HepG2 (cell line): Measurements from ENCODE around the gene BMPER.

ENCODE experiments used
- CBX5 ChIP-seq: sonication (generic); formaldehyde crosslinking; IDR thresholded peaks from 2 replicates; pipeline ENCODE4 v1.4.0; 2020; ENCODE audit warnings: missing genetic modification reagents, borderline replicate concordance
- CEBPB ChIP-seq: IDR thresholded peaks from 2 replicates; pipeline ENCODE4 v1.6.1; 2011; ENCODE audit warnings: low read depth, low read length, improper control_type of control experiment, borderline replicate concordance
- CREM ChIP-seq, 2 experiments: sonication (generic) in 1 of 2; formaldehyde crosslinking in 1 of 2; IDR thresholded peaks; 2 replicates each; pipeline versions ENCODE4 v1.4.0 to v1.6.1; 2016 to 2020; ENCODE audit warnings: antibody characterized with exemption in 1 of 2, mild to moderate bottlenecking in 1 of 2, missing genetic modification reagents in 1 of 2
- CTCF ChIP-seq: sonication (generic); formaldehyde crosslinking; IDR thresholded peaks from 2 replicates; pipeline ENCODE4 v1.5.0; 2020; ENCODE audit warnings: mild to moderate bottlenecking, missing genetic modification reagents, moderate library complexity
- MNT ChIP-seq: fragments of 450-650 bp; IDR thresholded peaks from 2 replicates; pipeline ENCODE4 v1.6.1; 2016
- NFE2L1 ChIP-seq: sonication (generic); formaldehyde crosslinking; IDR thresholded peaks from 2 replicates; pipeline ENCODE4 v1.4.0; 2020; ENCODE audit warnings: missing genetic modification reagents, mild to moderate bottlenecking, borderline replicate concordance
- TCF7L2 ChIP-seq: IDR thresholded peaks from 2 replicates; pipeline ENCODE4 v1.6.1; 2011; ENCODE audit warnings: mild to moderate bottlenecking, low read depth, low read length, moderate library complexity

- TF ChIP-seq CBX5 (no peak), TCF7L2 (no peak), NFE2L1 (CRISPR knock-in tag) (no peak), MNT (no peak), CTCF (CRISPR knock-in tag) (peak; percentile 48), CEBPB (no peak), CREM (IDR thresholded peaks at IDR 0.05) (no peak), CREM (CRISPR knock-in tag; IDR thresholded peaks at IDR 0.05) (no peak)
These were observed 253.2 kb downstream of the BMPER start for GRCh38 chr7:34158368-34159153.
